Measurements from ENCODE around the gene PRM1. TPM values are rescaled to one million over a fixed set of nuclear protein-coding genes. Genes with fewer than 3 reads are reported as not detected.

PRM1 gene
- total RNA-seq, 5 donors from 2014 or later (not counting 1 experiment from before 2014, with no cell fraction given) = not detected

DNA sequence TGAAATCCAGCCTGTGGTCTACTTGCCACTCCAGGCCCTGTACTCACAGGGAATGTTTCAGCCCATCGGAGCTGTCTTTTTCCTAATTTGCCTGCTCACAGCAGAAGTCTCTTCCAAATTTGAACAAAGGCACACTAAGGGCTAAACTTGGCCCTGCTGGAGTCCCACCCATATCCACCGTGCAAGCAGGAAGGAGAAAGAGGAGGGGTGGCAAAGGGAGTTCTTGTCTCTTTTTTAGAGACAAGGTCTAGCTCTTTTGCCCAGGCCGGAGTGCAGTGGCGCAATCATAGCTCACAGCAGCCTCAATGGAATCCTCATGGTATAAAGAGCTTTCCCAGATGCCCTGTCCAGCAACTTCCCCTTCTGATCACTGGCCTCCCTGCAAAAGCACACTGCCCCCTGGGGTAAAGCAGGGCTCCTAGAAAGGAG lies 2.7 kb upstream of the PRM1 start:
- no peaks in the 10 kb centered on the region for H3K36me3 ChIP-seq (ENCODE audit: control insufficient read depth in 2 of 2, extremely low read depth in 1 of 2, insufficient read depth in 1 of 2, low read length in 1 of 2)
- ATAC-seq (replicated peaks in 1 of 4) = no peak
- Mint-ChIP-seq H3K36me3 (no peaks in the 10 kb centered on the region), H3K9me3 (no peaks in the 10 kb centered on the region), H3K27me3 (peaks cover 0 to 7% of the 10 kb centered on the region in 2 donors), H3K4me3 (no peak overlapping the region), H3K4me1 (peaks cover 0 to 6% (median 2%) of the 10 kb centered on the region in 3 donors), H3K27ac (no peak overlapping the region)
- no peak overlapping the region for H3K4me3 ChIP-seq (ENCODE audit: control insufficient read depth in 1 of 2, extremely low read depth in 1 of 2, low read length in 1 of 2)
- no peak for DNase-seq
- ChIA-PET POLR2A (interaction anchor here in 1 of 2 donors (0.5 kb wide), 1 partner anchor 33 kb away, joined by 13 read pairs; no protein-coding TSS in a partner anchor), CTCF (no interaction called here)
- peaks cover 0 to 14% of the 10 kb centered on the region in 2 experiments for H3K27me3 ChIP-seq (replicated peaks in 1 of 2; ENCODE audit: control insufficient read depth in 2 of 2, extremely low read depth in 1 of 2, insufficient read depth in 2 of 2, low read length in 1 of 2)
- 80% methylated on average over 2 of the region's 4 CpGs for WGBS (ENCODE audit: insufficient coverage)
- no peaks in the 10 kb centered on the region for H3K9me3 ChIP-seq
- no peak overlapping the region for H3K27ac ChIP-seq (ENCODE audit: low read length)
- H3K4me1 ChIP-seq (ENCODE audit: control insufficient read depth in 1 of 2, extremely low read depth in 1 of 2, insufficient read depth in 2 of 2, low read length in 2 of 2) = no peaks in the 10 kb centered on the region

DNA sequence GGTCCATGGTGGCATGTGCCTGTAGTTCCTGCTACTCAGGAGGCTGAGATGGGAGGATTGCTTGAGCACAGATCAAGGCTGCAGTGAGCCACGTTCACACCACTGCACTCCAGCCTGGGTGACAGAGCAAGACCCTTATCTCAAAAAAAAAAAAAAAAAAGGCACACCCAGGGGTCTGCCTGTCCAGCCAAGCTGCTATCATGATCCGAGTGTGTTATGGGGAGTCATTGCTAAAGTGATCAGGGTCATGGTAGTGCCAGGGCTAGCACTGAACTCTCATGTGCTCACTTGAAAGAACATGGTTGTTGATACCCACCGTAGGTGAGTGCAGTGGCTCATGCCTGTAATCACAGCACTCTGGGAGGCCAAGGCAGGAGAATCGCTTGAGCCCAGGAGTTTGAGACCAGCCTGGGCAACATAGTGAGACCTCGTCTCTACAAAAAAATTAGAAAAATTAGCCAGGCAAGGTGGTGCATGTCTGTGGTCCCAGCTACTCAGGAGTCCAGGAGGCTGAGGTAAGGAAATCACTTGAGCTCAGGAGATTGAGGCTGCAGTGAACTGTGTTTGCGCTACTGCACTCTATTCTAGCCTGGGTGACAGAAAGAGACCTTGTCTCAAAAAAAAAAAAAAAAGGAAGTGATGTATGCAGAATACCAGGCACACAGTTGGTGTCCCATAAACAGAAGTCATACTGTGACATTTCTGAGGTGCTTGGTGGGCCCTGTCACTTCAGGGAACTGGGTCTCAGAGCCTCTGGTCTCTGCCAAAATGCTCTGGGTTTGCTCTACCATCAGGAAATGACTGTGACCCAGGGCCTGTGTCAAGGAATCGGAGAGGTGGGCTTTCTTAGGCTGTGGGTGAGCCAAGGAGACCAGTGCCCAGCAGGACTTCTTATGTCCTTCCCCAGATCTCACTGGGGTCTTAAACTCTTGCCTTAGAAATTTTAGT lies 2.2 kb downstream of the PRM1 start:
- ATAC-seq (replicated peaks in 1 of 4) (no peak), DNase-seq (no peak)
- ChIA-PET CTCF (interaction anchor here in 1 of 2 donors (0.6 kb wide), 1 partner anchor 1543 kb away, joined by 4 read pairs; no protein-coding TSS in a partner anchor), POLR2A (no interaction called here)
- no peaks in the 10 kb centered on the region for H3K9me3 ChIP-seq
- no peak overlapping the region for H3K4me3 Mint-ChIP-seq
- H3K27ac ChIP-seq (ENCODE audit: low read length) = no peak overlapping the region
- no peak overlapping the region for H3K4me3 ChIP-seq (ENCODE audit: control insufficient read depth in 1 of 2, extremely low read depth in 1 of 2, low read length in 1 of 2)
- no peaks in the 10 kb centered on the region for H3K4me1 ChIP-seq (ENCODE audit: control insufficient read depth in 1 of 2, extremely low read depth in 1 of 2, insufficient read depth in 2 of 2, low read length in 2 of 2)
- H3K36me3 ChIP-seq (ENCODE audit: control insufficient read depth in 2 of 2, extremely low read depth in 1 of 2, insufficient read depth in 1 of 2, low read length in 1 of 2) = no peaks in the 10 kb centered on the region
- H3K4me1 Mint-ChIP-seq = peaks cover 0 to 6% (median 2%) of the 10 kb centered on the region in 3 donors
- peaks cover 0 to 7% of the 10 kb centered on the region in 2 donors for H3K27me3 Mint-ChIP-seq
- no peaks in the 10 kb centered on the region for H3K36me3 Mint-ChIP-seq
- no peaks in the 10 kb centered on the region for H3K9me3 Mint-ChIP-seq
- peaks cover 0 to 22% of the 10 kb centered on the region in 2 experiments for H3K27me3 ChIP-seq (replicated peaks in 1 of 2; ENCODE audit: control insufficient read depth in 2 of 2, extremely low read depth in 1 of 2, insufficient read depth in 2 of 2, low read length in 1 of 2)
- WGBS (ENCODE audit: insufficient coverage) = 79% methylated on average over 3 of the region's 7 CpGs
- no peak overlapping the region for H3K27ac Mint-ChIP-seq

GRCh38 chr16:11277607-11278337 lies 3.4 kb downstream of the PRM1 start:
- DNase-seq (no peak), ATAC-seq (replicated peaks in 1 of 4) (no peak)
- H3K9me3 ChIP-seq = no peaks in the 10 kb centered on the region
- Mint-ChIP-seq H3K4me1 (peaks cover 0 to 6% (median 2%) of the 10 kb centered on the region in 3 donors), H3K36me3 (no peaks in the 10 kb centered on the region), H3K4me3 (no peak overlapping the region), H3K9me3 (no peaks in the 10 kb centered on the region), H3K27ac (no peak overlapping the region), H3K27me3 (peaks cover 0 to 2% of the 10 kb centered on the region in 2 donors)
- ChIA-PET CTCF (no interaction called here), POLR2A (no interaction called here)
- H3K27me3 ChIP-seq (replicated peaks in 1 of 2; ENCODE audit: control insufficient read depth in 2 of 2, extremely low read depth in 1 of 2, insufficient read depth in 2 of 2, low read length in 1 of 2) = peaks cover 0 to 19% of the 10 kb centered on the region in 2 experiments
- H3K36me3 ChIP-seq (ENCODE audit: control insufficient read depth in 2 of 2, extremely low read depth in 1 of 2, insufficient read depth in 1 of 2, low read length in 1 of 2) = no peaks in the 10 kb centered on the region
- no peak overlapping the region for H3K4me3 ChIP-seq (ENCODE audit: control insufficient read depth in 1 of 2, extremely low read depth in 1 of 2, low read length in 1 of 2)
- WGBS (ENCODE audit: insufficient coverage) = 80% methylated on average over 9 of the region's 12 CpGs
- H3K4me1 ChIP-seq (ENCODE audit: control insufficient read depth in 1 of 2, extremely low read depth in 1 of 2, insufficient read depth in 2 of 2, low read length in 2 of 2) = no peaks in the 10 kb centered on the region
- no peak overlapping the region for H3K27ac ChIP-seq (ENCODE audit: low read length)

GRCh38 chr16:11276896-11277593 lies 4.1 kb downstream of the PRM1 start:
- Histone ChIP-seq H3K27ac (ENCODE audit: low read length) (no peak overlapping the region), H3K36me3 (ENCODE audit: control insufficient read depth in 2 of 2, extremely low read depth in 1 of 2, insufficient read depth in 1 of 2, low read length in 1 of 2) (no peaks in the 10 kb centered on the region), H3K9me3 (no peaks in the 10 kb centered on the region), H3K4me3 (ENCODE audit: control insufficient read depth in 1 of 2, extremely low read depth in 1 of 2, low read length in 1 of 2) (no peak overlapping the region), H3K4me1 (ENCODE audit: control insufficient read depth in 1 of 2, extremely low read depth in 1 of 2, insufficient read depth in 2 of 2, low read length in 2 of 2) (no peaks in the 10 kb centered on the region), H3K27me3 (replicated peaks in 1 of 2; ENCODE audit: control insufficient read depth in 2 of 2, extremely low read depth in 1 of 2, insufficient read depth in 2 of 2, low read length in 1 of 2) (peaks cover 0 to 19% of the 10 kb centered on the region in 2 experiments)
- peaks cover 0 to 6% (median 2%) of the 10 kb centered on the region in 3 donors for H3K4me1 Mint-ChIP-seq
- ATAC-seq (replicated peaks in 1 of 4) (no peak), DNase-seq (no peak)
- ChIA-PET CTCF (interaction anchor here in 1 of 2 donors (0.6 kb wide), 1 partner anchor 95 kb away, joined by 8 read pairs; no protein-coding TSS in a partner anchor), POLR2A (no interaction called here)
- no peak overlapping the region for H3K4me3 Mint-ChIP-seq
- no peaks in the 10 kb centered on the region for H3K27me3 Mint-ChIP-seq
- no peaks in the 10 kb centered on the region for H3K9me3 Mint-ChIP-seq
- peak overlapping the region in 1 of 2 donors; percentile 61 for H3K27ac Mint-ChIP-seq
- WGBS (ENCODE audit: insufficient coverage) = 90% methylated on average over 5 of the region's 11 CpGs
- no peaks in the 10 kb centered on the region for H3K36me3 Mint-ChIP-seq

DNA sequence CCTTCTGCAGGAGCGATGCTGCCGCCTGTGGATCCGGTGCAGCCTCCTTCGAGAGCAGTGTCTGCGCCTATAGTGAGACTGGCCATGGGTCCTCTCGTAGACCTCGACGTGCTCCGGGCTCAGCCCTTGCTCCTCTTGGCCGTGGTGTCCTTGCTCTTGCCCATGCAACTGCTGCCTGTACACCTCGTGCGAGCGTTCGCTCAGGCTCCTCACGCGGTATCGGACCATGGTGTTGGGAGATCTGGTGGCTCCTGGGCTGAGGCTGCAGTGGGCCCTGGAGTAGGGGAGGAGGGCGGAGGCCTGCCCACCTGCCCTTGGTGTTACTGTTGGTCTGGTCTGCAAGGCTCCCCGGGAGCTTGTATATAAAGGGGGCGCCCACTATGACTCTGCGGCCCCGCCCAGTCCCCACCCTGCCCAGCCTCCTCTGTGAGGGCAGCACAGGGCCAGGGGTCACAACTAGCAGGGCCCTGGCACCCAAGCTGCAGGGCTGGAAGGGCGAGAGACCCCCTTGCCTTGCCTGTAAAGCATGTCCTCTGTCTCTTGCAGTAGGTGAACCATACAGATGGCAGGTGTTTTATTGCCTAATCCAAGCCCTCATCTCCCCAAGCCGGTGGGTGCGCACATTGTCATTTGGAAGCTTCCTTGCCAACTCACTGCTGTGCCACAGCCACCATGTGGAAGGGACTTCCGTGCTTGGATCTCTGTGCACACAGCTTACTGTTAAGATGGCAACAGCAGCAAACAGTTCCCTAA lies 4.8 kb downstream of the PRM1 start, which contains the start of gene PRM2:
Gene PRM2 (minus strand): TSS at position 338 of the 753 bp plus-strand sequence. CDS start 110 bp downstream, at position 228.
- no peak within 1 kb of the TSS for H3K27ac ChIP-seq (ENCODE audit: low read length)
- H3K36me3 ChIP-seq (ENCODE audit: control insufficient read depth in 2 of 2, extremely low read depth in 1 of 2, insufficient read depth in 1 of 2, low read length in 1 of 2) = no peaks in the 10 kb centered on the region
- no peaks in the 10 kb centered on the region for H3K27me3 Mint-ChIP-seq
- no peaks in the 10 kb centered on the region for H3K4me1 ChIP-seq (ENCODE audit: control insufficient read depth in 1 of 2, extremely low read depth in 1 of 2, insufficient read depth in 2 of 2, low read length in 2 of 2)
- H3K9me3 ChIP-seq = no peaks in the 10 kb centered on the region
- H3K4me3 ChIP-seq (ENCODE audit: control insufficient read depth in 1 of 2, extremely low read depth in 1 of 2, low read length in 1 of 2) = no peak within 1 kb of the TSS
- no peaks in the 10 kb centered on the region for H3K36me3 Mint-ChIP-seq
- ATAC-seq (replicated peaks in 1 of 4) = no peak
- peaks cover 0 to 6% (median 2%) of the 10 kb centered on the region in 3 donors for H3K4me1 Mint-ChIP-seq
- peak within 1 kb of the TSS in 1 of 2 donors; percentile 61 for H3K27ac Mint-ChIP-seq
- POLR2A ChIA-PET = no interaction called here
- H3K4me3 Mint-ChIP-seq = no peak within 1 kb of the TSS
- WGBS (ENCODE audit: insufficient coverage) = 93% methylated on average over 20 of the region's 26 CpGs
- H3K9me3 Mint-ChIP-seq = no peaks in the 10 kb centered on the region
- CTCF ChIA-PET = interaction anchor here in 1 of 2 donors (0.6 kb wide), 1 partner anchor 96 kb away, joined by 8 read pairs; no protein-coding TSS in a partner anchor
- H3K27me3 ChIP-seq (replicated peaks in 1 of 2; ENCODE audit: control insufficient read depth in 2 of 2, extremely low read depth in 1 of 2, insufficient read depth in 2 of 2, low read length in 1 of 2) = peaks cover 0 to 19% of the 10 kb centered on the region in 2 experiments
- DNase-seq = no peak
